AG10803 (cell line): ENCODE measurements around the gene CATSPERB.

ENCODE experiments used
- DNase-seq: peaks from one replicate; pipeline ENCODE4 v3.0.0; 2010; ENCODE audit warnings: low read depth
- H3K4me3 ChIP-seq: 2 replicates; pipeline ENCODE4 v1.5.1; 2011; ENCODE audit warnings: mild to moderate bottlenecking, low read length, control low read depth
- TF ChIP-seq, protein P1 (sequence below): conservative IDR thresholded peaks from 2 replicates; pipeline ENCODE4 v1.5.1; 2011; ENCODE audit warnings: mild to moderate bottlenecking, low read length, control low read depth, inconsistent platforms

The CATSPERB gene

DNA sequence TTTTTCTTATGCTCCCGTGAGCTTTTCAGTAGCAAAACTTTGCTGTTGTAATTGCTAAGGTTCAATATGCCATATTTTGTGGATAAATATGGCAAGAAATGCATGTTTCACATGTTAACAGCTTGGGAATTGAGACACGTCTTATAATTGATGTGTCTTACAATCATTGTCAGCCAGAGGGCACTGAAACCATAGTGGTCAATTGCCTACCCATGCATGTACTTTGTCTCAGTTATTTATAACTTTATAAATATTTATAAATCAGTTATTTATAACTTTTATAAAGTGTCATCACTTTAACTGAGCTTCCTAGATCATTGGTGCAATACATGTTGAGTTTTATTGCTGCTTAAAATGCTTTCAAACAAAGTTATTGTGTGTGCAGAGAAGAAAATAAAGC lies 82.0 kb downstream of the CATSPERB start:
- TF ChIP-seq, protein P1, sequence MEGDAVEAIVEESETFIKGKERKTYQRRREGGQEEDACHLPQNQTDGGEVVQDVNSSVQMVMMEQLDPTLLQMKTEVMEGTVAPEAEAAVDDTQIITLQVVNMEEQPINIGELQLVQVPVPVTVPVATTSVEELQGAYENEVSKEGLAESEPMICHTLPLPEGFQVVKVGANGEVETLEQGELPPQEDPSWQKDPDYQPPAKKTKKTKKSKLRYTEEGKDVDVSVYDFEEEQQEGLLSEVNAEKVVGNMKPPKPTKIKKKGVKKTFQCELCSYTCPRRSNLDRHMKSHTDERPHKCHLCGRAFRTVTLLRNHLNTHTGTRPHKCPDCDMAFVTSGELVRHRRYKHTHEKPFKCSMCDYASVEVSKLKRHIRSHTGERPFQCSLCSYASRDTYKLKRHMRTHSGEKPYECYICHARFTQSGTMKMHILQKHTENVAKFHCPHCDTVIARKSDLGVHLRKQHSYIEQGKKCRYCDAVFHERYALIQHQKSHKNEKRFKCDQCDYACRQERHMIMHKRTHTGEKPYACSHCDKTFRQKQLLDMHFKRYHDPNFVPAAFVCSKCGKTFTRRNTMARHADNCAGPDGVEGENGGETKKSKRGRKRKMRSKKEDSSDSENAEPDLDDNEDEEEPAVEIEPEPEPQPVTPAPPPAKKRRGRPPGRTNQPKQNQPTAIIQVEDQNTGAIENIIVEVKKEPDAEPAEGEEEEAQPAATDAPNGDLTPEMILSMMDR: peak; percentile 79
- peak; percentile 60 for DNase-seq

DNA sequence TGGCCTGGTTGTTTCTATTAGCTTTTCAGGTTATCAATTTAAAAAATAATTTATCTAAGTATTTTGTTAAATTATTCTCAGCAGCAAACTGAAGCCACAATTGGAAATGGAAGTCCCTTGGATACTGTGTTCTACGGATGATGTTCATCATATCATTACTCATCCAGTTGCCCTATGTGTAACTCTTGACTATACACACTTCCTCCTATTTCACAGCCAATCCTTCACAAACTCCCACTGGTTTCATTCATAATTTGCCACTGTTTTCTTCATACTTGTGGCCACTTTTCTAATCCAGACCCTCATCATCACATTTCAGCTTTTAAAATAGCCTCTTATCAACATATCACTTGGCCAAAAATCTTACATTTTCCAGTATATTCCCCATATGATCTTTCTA lies 84.0 kb downstream of the CATSPERB start:
- no peak overlapping the region for H3K4me3 ChIP-seq
- TF ChIP-seq, protein P1: no peak
- DNase-seq: no peak

More for the DNA sequence above, 82.0 kb downstream of the CATSPERB start:
- no peak overlapping the region for H3K4me3 ChIP-seq

DNA sequence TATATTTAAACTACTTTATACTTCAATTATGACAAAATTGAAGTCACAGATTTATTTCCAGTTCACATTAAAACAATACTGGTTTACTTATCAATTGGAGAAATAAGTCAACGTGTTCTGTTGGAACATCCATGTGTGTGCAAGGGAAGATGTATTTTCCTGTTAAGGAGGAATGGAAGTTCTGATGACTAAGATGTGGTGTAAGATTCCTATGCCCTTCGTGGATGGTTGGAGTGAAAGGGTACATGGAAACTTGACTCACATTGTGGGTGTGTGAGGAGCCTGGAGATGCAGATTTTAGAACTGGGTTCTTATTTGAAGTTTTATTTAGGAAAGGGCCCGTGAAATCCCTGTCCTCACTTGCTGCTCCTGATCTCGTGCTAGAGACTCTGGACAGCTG lies 95.3 kb downstream of the CATSPERB start:
- no peak overlapping the region for H3K4me3 ChIP-seq
- DNase-seq: no peak
- TF ChIP-seq, protein P1: no peak

DNA sequence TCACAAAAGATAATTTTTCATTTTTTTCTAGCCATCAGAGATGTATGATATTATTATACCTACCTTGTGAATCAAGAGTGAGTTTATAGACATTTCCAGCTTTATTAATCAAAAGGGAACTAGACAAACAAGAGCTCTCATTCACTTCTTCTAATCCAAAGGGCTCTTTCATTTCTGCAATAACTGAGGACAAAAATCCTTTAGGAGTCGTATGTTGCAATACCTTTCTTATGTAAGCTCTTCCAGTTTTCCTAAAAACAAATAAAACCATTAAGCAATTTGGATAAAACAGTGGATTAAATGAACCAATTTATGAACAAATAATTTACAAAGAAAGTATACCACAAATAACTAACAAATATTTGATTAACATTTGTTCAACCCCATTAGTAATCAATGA lies 107.1 kb downstream of the CATSPERB start:
- H3K4me3 ChIP-seq: no peak overlapping the region
- DNase-seq: no peak
- TF ChIP-seq, protein P1: no peak

DNA sequence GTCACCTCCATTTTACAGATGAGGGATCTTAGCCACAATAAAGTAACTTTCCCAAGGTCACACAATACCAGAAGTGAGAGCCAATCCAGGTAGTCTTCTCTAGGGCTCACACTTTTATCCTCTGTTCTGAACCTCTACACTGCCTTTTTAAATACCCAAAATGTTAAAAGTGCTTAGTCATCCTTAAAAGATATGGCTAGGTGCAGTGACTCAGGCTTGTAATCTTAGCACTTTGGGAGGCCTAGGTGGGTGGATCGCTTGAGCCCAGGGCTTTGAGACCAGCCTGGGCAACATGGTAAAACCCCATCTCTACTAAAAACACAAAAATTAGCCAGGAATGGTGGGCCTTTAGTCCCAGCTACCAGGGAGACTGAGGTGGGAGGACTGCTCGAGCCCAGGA lies 117.7 kb downstream of the CATSPERB start:
- TF ChIP-seq, protein P1: no peak
- H3K4me3 ChIP-seq: no peak overlapping the region
- no peak for DNase-seq

DNA sequence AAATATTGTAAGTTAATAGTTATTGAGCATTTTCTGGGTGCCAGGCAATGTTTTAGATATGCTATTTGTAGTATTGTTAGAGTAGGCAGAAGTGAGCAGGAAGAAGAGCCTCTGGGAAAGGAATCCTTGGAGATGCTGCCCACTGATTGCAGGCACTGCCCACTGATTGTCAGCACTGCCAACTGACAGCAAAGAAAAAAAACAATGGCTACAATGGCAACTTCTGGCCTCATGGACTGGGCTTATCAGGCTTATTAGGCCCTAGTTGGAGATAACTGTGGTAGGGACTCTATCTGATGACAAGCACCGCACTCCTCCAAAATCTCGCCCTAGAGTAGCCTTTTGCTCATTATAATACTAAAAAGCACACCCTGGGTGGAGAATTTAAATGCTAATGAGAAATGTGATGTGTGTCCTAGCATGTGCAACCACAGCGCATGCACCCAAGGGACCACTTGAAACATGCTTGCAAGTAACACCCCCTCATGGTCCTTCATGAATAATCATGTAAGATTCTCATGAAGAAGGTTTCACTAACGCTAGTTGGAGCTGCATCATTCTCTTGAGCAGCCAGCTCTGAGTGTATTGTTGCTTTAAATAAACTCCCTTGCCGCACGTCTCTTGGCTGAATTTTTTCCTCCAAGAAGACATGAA lies 118.3 kb downstream of the CATSPERB start:
- H3K4me3 ChIP-seq: no peak overlapping the region
- DNase-seq: no peak
- TF ChIP-seq, protein P1: no peak

DNA sequence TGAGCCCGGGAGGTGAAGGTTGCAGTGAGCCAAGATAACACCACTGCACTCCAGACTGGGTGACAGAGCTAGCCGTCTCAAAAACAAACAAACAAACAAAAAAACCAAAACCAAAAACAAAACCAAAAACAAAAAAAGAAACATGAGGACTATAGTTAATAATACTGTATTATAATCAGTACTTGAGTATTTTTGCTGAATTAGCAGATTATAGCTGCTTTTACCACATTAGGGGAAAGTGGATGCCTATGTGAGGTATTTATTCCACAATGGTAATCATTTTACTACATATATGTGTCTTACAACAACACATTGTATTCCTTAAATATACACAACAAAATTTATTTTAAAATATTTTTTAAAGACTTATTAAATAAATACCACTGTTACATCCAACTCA lies 120.4 kb downstream of the CATSPERB start:
- no peak overlapping the region for H3K4me3 ChIP-seq
- TF ChIP-seq, protein P1: no peak
- DNase-seq: no peak
